ENCODE results near the gene TANC1.

Gene TANC1

DNA sequence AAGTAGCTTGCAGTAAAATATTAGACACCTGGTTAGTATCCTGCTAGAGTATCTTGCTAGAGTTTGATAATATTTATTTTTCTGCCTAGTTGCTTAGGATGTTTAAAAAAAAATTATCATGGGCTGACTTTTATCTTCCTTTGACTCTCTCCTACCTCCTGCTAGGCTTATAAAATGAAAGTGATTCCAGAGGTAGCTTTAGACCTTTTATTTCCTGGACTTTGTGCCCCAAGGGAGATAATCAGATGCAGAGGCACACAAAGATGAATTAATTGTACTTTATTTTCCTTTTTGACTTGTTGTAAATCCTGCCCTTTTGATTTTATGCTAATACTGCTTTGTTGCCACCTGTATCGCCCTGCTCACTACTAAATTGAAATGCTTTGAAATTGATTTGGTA lies 187.4 kb downstream of the TANC1 start:
- TF ChIP-seq, protein P1, sequence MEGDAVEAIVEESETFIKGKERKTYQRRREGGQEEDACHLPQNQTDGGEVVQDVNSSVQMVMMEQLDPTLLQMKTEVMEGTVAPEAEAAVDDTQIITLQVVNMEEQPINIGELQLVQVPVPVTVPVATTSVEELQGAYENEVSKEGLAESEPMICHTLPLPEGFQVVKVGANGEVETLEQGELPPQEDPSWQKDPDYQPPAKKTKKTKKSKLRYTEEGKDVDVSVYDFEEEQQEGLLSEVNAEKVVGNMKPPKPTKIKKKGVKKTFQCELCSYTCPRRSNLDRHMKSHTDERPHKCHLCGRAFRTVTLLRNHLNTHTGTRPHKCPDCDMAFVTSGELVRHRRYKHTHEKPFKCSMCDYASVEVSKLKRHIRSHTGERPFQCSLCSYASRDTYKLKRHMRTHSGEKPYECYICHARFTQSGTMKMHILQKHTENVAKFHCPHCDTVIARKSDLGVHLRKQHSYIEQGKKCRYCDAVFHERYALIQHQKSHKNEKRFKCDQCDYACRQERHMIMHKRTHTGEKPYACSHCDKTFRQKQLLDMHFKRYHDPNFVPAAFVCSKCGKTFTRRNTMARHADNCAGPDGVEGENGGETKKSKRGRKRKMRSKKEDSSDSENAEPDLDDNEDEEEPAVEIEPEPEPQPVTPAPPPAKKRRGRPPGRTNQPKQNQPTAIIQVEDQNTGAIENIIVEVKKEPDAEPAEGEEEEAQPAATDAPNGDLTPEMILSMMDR (IDR thresholded peaks at IDR 0.05): no peak

DNA sequence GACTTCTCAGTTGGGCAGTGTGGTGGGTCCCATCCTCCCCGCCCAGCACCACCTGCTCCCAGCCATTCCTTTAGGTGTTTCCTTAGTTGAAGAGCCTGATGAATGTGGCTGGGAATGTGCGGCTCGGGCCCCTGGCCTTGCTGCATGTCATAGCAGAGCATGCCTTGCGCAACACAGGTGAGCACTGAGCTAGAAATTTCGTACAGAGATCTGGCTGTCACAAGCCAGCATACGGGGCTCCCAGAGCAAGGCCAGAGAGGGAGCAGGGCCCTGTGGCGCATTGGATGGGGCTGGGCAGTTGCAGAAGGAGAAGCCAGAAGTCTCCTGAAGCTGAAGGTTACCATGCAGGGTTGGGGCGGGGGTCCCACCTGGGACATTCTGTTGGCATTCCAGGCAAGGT lies 188.4 kb downstream of the TANC1 start:
- TF ChIP-seq, protein P1 (IDR thresholded peaks at IDR 0.05): no peak

DNA sequence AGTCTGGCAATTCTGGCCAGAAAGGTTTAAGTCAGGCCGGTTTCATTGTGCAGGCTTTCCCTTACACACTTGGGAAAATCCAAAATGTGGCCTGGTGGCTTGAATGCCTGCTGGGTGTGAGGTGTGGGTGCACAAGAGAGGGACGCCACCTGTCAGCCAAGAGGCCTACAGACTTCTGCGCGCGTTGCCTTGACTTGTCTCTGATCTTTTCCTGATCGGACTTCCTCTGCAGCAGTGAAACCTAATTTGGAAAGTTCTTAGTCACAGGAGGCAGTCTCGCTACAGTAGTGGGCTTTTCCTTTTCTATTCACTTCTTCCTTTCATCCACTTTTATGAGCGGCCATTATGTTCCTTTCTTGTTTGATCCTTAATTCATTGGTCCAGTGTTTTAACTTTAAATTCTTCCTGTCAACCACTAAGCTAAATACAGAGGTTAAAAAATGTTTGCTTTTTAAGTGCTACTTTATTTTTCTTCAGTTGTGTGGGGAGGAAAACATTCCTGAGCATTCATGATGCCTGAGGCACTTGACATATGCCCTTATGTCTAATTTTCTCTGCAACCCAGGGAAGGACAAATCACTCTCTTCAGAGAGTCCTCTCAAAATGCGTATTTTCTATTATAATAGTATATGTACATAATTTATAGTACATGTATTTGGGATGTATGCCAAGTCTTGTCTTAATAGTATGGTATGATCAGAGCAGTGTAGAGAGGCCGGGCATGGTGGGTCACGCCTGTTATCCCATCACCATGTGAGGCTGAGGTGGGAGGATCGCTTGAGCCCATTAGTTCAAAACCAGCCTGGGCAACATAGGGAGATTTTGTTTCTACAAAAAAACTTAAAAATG lies 189.1 kb downstream of the TANC1 start:
- TF ChIP-seq, protein P1 (IDR thresholded peaks at IDR 0.05): no peak

DNA sequence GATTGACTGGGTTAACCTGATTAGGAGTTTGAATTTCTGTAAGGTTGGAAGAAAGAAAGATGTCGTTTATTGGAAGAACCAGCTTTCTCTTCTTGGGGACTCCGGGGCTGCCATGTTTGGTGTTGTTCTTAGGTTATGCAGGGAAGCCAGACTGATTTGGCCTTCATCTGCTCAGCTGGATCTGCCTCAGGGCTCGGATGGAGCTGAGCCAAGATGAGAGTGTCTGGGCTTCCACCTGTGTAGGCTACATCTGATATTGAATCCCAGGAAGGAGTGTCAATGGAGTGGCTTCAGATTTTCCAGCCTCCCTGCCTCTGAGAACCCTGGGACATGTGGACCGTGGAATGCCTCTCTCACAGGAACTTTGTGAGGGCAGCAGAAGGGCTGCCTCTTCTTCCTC lies 192.0 kb downstream of the TANC1 start:
- TF ChIP-seq, protein P1 (IDR thresholded peaks at IDR 0.05): no peak

DNA sequence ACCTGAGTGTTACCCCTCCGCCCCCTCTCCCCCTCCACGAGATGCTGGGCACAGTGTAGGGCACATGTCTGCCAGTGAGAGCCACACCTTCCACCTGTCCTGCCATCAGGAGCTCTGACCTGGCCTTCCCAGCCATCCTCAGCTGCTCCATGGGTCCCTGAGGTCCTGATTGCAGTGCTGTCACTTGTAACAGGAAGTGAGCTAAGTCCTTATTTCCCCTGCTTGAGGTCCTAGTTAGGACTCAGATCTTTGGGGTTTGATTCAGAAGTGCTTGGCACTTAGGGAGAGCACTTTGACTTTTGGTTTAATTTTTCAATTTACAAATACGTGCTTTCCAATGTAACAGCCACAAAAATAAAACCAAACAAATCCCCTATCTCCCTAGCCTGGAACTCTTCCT lies 192.5 kb downstream of the TANC1 start:
- TF ChIP-seq, protein P1 (IDR thresholded peaks at IDR 0.05): no peak

DNA sequence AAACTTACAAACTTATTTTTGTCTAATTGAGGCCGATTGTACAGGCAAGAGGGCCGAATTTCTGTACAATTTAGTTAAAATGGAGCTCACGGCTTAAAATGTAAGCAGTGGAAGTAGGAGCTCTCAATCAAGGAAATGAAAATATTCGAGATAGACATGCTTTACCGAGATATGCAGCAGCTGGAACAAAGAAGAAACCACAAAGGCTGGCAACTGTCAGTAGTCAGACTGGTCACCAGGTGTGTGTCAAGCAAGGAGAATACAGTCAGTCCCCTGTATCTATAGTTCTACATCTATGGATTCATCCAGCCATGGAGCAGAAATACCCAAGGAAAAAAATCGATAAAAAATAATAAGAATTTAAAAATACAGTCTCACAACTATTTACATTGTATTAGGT lies 195.5 kb downstream of the TANC1 start:
- TF ChIP-seq, protein P1 (IDR thresholded peaks at IDR 0.05): no peak

DNA sequence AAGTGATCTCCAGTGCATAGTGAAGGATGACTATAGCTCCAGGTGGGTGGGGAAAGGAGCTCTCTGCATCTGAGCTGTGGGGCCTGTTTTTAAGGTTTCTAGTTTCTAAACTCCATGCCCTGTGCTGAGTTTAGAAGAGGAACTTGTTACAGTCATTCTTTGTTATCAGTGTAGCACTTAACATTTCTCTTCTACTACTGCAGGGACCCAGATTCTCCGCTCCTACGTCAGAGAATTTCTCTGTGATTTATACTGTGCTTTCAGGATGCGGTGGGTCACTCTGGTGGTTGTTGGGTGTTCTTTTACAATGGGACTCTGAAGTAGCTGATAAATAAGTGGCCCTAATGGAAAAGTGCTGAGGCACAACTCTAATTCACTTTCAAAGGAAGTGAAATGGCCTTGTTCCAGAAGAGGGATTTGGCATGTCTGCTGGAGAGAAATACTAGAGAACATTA lies 196.0 kb downstream of the TANC1 start:
- TF ChIP-seq, protein P1 (IDR thresholded peaks at IDR 0.05): no peak
